NCI-H1048 (cell line): ENCODE results near the gene FBXO10.
"Not testable (repeated sequence)": the region's sequence is repeated elsewhere in the genome, so short reads cannot be mapped to it uniquely, and the experiment has no call there.

Source experiments
- DNase-seq: peaks from one replicate; lab custom pipeline; 2025; lab: John Stamatoyannopoulos, UW

Gene FBXO10

DNA sequence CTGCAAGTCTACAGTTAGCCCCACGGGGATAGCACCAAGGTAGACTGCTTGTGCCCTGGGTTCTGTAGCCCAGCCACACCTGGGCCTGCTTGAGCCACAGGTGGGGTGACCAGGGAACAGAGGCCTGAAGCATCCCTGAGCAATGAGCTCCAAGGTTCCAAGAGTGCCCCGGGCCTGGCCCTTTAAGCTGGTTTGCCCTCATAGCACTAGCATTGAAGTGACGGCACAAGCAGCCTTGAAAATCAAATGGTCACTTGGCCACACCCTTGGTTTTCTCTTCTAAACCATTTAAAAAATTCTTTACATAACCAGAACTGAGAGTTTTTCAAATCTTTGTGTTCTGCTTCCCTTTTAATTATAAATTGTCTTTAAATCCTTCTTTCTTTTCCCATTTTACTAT is 24.7 kb downstream of the FBXO10 start:
- DNase-seq, result no peak

DNA sequence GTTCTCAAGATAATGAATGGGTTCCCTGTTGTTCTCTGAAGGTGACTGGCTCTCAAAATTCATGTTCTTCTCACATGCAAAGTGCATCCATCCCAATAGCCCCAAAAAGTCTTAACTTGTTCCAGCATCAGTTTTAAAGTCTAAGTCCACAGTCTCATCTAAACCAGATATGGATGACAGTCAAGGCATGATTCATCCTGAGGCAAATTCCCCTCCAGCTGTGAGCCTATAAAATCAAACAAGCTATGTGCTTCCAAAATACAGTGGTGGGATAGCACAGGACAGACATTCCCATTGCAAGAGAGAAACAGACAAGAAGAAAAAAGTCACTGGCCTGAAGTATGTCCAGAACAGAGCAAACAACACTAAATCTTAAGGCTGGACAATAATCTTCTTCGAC is 25.4 kb downstream of the FBXO10 start:
- DNase-seq, result no peak

DNA sequence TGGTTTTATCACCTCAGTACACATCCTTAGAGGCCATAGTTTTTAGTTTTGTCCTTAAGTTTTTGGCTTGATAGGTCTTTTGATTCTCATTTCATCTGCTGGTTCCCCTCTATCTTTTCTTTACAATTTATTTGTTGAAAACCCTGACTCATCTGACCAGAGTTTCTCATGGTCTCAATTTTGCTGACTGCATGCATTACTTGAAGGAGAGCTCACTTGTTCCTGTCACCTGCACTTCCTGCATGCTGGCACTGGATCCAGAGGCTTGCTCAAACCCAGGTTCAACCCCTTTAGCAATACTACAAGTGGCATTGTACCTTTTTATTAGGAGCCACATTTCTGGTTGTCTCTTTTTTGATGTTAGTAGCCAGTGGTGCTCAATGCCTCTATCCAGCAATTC is 26.7 kb downstream of the FBXO10 start:
- no peak for DNase-seq

DNA sequence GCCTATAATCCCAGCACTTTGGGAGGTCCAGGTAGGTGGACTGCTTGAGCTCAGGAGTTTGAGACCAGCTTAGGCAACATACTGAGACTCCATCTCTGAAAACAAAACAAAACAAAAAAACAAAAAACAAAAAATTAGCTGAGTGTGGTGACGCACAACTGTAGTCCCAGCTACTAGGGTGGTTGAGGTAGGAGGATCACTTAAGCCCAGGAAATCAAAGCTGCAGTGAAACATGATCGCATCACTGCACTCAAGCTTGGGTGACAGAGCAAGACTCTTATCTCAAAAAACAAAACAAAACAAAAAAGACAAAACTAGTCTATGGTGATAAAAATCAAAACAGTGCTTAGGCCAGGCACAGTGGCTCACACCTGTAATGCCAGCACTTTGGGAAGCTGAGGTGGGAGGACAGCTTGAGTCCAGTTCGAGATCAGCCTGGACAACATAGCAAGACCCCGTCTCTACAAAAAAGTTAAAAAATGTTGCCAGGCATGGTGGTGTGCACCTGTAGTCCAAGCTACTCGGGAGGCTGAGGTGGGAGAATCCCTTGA is 28.8 kb downstream of the FBXO10 start:
- no peak for DNase-seq

DNA sequence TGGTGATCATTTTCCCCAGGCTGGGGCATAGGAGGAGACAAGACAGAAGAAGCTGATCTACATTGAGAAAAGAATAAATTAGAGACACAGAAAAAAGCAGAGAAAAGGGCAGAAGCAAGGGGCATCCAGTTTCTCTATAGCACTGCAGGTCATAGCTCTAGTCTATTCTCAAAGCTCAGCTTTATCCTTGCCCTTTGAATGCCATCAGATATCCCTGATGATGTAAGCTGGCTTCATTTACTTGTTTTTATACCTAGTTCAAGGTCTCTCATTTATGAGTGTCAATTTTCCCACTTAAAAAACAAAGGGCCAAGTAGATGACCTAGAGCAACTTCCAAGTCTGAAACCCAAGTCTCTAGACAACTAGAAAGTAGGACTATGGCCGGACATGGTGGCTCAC is 32.7 kb downstream of the FBXO10 start:
- DNase-seq, result no peak

DNA sequence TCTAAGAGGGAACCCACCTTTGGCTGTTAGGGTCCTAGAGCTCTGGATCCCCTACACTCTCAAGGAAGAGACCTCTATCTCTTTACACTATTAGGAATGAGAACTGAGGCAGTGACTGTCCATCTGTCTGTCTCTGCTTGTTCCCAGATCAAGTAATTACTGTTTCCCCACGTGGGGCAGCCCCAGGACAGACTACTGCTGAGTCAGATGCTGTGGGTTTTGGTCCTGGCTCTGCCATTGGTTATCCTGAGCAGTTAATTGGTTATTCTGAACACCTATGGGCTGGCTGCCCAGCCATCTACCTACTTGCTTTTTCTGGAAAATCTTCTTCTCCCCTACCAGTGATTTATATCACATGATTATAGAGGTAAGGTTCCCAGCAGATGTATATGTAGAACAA is 33.3 kb downstream of the FBXO10 start:
- no peak for DNase-seq

DNA sequence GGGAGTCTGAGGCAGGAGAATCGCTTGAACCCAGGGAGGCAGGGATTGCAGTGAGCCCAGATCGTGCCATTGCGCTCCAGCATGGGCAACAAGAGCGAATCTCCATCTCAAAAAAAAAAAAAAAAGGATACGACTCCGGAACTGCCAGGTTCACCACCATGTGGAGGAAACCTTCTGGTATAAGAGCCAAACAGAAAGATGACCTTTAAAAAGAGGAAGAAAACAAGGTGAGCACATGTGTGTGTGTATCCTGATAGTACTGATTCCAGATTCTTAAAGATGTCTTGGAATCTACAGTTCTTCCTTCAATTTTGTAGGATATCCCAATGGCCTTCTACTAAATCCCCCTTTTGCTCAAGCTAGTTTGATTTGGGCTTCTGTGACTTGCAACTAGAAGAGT is 33.7 kb downstream of the FBXO10 start:
- no peak for DNase-seq

DNA sequence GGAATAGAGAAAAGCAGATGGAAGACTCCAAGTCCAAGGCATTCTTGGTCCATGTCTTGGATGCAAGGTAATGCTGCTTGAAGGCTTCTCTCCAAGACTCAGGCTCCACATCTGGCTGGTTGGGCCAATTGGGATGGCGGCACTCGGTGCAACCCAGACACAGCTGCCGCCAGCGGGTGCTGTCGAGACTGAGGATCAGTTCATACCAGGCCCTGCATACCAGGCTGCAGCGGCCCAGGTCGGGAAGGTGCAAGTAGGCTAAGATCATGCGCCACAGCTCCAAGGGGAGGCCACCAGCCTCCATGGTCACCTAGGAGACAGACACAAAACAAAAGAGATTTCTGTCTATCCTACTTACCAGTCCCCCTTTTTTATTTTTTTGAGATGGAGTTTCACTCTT is 34.7 kb downstream of the FBXO10 start:
- DNase-seq, result no peak

DNA sequence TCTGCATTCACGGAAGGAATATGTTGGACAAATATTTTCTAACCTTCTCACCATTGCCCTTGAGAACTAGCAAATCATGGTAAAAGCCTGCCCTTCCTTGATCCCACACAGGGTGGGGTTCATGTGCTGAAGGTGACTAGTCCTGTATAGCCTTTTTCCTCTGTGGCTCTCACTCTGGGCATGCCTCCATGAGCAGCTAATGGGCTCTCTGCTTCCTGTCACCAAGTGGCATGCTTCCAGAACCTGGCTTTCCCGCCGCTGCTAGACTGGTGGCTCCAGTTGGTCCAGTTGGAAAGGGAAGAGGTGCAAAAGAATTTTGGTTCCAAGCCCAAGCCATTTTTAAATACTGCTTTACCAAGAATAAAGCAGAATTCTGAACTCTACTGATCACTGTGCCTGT is 35.5 kb downstream of the FBXO10 start:
- DNase-seq, result no peak

DNA sequence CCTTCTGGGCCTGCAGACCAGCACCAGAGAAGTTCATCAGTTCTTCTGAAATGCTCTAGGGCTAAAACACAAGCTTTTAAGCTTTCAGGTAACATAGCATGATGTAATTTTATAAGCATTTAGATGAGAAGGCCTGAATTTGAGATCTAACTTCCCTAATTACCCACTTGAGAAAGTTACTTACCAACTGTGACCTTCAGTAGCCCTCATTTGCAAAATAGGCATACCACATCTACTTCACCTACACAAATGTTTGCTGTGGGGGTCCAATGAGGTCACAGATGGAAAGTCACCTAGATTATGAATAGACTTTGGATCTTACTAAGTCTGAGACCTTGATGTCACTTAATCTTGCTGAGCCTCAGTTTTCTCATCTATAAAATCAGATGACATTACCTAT is 36.5 kb downstream of the FBXO10 start:
- no peak for DNase-seq

DNA sequence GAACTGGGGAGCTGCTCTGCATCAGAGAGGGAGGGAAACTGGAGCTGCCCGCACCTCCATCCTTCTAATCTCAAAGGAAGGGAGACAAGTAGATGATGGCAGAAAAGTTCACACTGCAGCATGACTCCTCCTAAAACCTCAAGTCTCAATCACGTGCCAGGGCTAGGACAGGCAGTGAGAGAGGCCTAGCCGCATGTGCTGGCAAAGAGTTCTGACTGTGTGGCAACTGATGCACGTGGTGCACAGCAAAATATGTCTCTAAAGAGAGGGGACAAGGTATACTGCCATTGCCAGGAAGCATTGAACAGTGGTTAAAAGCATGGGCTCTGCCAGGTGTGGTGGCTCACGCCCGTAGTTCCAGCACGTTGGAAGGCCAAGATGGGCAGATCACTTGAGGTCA is 38.1 kb downstream of the FBXO10 start:
- no peak for DNase-seq

DNA sequence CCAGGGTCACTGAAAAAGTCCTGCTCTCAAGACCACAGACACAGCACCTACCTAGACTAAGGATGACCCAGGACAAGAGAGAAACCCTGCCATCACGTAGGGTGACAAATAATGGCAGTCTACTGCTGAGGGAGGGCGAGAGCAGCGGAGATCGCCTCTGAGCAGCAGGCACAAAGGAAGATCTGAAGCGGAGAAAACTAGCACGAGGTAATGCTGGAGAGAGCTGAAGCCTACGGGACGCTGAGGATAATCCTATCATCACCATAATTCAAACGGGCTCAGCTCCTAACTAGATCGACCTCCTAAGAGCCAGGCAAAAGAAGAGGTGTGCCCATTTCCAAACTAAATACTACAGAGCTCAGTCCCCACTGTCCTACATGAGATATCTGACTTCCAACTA is 41.3 kb downstream of the FBXO10 start:
- DNase-seq, result no peak

DNA sequence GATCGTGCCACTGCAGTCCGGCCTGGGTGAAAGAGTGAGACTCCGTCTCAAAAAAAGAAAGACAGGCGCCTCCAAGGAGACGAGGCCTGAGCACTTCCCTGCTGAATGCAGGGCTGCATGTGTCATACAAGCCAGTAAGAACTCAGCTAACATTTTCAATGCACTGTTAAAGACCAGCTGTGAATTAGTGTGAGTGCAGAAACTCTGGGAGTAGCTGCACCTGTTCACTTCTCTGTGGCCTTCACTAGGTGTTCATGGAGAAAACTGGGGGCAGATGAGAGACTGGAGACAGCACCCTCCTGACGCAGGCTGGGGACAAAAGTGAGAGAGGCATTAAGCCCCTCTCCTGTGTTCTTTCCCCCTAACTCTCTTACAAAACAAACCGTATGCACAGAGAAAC is 41.8 kb downstream of the FBXO10 start:
- no peak for DNase-seq

DNA sequence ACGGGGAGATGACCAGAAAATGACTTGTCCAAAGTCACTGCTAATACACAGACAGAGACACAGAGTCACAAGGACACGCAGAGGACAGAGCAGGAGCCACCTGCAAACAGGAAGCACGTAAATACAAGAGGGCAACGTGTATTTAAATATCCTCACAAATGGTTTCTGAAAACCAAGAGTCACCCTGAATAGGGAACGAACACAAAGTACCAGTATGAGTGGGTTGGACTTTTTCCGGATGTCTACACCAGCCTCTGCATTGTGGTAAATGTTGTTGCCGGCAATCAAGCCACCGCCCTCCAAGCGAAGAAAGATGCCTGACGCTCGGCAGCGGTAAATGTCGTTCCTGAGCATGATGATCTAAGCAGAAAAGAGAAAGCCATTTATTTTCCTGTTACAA is 44.5 kb downstream of the FBXO10 start:
- DNase-seq, result no peak

DNA sequence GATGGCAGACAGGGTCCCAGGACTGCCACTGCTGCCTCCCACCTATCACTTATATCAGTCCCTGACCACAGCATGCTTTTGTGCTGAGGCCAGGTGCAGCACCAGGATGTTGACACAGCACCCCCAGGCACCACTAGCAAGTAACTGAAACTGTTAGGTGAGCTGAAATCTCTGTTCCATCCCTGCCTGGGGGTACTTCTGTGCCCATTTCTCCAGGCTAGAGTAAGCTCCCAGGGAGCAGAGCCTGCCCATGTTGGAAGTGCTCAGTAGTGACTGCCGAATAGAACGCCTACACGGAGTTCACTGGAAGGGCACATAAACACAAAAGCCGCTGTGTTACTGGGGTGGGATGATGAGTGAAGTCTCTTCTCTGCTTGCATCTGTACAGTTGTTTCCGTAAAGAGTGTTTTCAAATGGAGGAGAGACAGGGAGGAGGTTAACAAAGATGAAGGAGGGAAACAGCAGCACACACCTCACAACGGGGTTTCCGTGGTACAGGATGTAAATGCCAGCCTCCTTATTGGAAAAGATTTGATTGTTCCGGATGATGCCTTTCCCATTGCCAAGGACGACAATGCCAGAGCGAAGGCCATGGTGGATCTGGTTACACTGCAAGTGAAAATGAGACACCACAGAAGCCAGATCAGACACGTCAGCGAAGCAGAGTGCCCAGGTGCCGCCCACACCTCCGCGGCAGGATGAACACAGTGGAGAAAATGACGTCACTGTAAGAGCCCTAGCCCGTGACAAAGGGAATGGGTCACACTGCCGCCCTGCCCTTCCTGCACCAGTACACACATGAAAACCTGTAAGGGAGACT is 47.3 kb downstream of the FBXO10 start:
- DNase-seq, result no peak

DNA sequence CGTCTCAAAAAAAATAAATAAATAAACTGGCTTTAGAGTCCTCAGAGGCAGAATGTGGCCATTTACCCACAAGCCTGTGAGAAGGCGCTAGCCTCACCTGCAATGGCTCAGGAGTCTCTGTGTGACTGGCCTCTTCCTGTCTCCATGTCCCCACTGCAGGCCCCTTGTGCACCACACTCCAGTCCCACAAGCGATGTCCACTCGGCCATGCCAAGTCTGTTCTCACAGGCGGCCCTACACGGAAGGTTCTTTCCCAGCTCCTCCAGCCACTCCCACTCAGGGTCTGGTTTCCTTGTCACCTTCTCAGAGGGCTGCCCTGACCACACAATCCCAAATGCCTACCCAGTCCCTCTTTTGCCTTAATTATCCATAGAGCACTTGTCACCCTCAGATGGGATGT is 52.3 kb downstream of the FBXO10 start:
- no peak for DNase-seq

DNA sequence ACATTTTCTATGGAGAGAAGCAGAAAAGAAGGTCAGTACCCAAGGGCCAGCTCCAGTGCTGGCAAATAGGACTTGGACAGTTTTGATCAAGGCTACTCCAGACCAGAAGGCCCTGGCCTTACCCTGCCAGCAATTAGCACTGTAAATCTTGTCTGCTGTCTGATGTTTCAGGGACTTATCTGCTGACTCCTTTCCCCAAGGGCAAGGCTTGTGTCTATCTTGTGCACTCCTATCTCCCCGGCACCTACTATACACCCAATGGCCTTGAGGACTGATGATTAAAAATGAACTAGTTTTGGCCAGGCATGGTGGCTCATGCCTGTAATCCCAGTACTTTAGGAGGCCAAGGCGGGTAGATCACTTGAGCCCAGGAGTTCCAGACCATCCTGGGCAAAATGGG is 53.2 kb downstream of the FBXO10 start:
- DNase-seq, result no peak

DNA sequence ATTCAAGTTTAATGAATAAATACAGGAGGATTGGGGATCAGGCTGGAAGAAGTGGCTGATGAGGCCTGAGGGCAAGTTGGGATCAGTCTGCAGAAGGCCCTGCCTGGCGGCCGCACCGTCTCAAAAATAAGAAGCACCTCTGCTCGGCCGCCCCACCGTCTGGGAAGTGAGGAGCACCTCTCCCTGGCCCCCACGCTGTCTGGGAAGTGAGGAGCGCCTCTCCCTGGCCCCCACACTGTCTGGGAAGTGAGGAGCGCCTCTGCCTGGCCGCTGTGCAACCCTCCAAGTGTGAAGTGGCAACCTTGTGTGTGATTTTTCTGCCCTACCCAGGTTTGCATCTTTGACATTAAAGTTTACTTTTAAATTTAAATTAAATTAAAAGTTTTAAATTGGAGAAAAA is 55.1 kb downstream of the FBXO10 start:
- no peak for DNase-seq

DNA sequence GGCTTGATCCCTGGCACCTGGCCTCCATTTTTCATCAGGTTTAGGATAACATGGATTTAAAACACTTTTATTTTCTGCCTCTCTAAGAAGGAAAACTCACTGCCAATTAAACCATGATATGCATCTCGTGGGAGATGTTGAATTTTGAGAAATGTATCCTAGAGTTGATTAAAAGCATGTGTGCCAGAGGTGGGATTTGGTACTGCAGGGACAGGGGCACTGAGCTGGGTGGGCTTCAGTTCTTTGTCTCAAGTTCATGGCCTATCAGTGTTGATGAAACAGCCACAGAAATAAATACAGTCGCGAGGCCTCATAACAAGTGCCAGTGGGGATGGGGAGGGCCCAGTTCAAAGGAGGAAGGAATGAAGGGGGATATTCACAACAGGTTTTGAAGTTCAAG is 55.5 kb downstream of the FBXO10 start:
- no peak for DNase-seq

DNA sequence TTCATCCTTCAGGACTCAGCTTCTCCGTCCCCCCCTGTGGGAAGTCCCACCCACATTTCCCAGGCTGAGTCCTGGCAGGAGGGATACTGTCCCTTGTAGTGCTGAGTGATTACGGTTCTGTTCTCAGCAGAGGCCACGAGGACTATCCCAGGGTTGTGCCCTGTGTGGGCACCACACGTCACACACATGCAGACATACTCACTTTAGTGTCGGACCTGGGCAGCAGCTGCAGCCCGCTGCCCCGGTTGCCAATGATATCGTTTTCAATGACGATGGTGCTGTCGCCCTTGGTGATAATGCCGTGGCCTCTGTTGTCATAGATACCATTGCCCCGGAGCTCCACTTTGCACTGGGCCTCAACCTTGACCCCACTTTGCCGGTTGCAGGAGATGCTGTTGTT is 58.3 kb downstream of the FBXO10 start:
- no peak for DNase-seq

DNA sequence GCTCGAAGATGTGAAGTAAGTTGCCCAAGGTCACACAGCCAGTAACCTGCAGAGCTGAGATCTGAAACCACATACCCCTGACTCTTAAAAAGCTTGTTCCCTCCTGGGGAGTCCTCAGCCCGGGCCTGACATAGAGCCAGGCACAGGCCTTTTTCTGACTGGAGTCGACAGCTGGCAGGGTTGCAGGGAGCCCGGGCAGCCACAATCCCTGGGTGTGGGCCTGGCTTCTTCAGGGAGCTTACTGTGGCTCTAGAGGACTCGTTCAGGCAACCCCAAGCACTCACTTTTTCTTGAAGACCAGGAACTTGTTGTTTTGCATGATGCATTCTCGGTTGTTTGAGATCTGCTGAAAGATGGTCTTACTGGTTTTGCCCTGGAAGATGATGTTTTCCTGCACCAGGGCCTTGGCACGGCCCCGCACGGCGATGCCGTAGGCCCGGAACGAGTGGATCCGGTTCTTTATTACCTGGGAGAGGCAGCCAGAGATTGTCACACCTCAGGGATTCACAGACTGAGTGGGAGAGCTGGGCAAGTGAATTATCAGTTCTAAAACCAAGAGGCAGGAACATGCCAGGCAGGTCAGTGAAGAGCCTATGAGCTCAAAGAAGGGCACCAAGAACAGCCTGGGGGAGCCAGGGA is 60.4 kb downstream of the FBXO10 start:
- DNase-seq, result no peak

DNA sequence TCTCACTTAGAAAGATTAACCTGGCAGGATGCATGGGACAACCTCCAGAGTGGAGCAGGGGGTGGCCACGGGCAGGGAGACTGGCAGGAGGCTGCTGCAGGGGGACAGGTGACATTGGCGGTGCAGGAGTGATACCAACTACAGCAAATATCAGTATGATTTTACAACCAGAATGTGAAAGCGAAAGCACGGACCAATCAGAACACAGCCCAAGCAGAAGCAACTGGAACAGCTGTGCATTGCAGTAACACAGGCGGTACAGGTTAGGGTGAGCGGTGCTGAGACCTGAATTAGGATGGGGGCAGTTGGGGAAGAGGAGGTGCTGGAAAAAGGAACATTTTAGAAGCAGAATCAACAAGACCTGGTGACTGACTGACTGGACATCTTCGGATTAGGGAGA is 61.2 kb downstream of the FBXO10 start:
- DNase-seq, result no peak

DNA sequence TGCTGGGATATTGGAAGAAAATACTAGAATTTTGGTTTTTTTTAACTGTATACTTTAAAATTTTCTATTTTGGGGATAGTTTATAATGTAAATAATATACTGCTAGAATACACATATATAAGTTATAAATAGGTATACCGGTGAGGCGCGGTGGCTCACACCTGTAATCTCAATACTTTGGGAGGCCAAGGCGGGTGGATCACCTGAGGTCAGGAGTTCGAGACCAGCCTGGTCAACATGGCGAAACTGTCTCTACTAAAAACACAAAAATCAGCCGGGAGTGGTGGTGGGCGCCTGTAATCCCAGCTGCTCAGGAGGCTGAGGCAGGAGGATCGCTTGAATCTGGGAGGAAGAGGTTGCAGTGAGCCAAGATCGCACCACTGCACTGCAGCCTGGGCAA is 61.8 kb downstream of the FBXO10 start:
- not testable (repeated sequence) for DNase-seq

DNA sequence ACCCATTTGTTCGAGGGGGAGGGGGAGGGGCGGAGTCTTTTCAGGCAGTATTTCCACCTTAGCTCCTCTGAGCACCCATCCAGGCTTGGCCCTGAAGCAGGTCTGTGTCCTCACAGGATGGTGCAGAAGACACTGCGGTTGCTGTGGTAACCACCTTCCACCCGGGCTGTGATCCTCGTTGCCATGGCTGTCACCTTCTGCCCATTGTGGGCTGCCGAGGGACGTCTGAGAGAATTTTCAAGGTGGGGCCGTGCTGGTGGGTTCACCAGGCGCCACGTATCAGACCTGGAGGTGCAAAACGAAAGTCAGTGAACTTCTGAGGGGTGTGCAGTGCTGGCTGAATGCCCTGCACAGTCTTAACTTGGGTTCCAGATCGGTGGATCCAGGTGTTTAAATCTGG is 63.7 kb downstream of the FBXO10 start:
- no peak for DNase-seq
